Hematopoietic multipotent progenitor cell (in vitro differentiated cells): ENCODE measurements around the gene NAXE. TPM values are rescaled to one million over a fixed set of nuclear protein-coding genes. Genes with fewer than 3 reads are reported as not detected.
A peak's percentile ranks its signal among the peaks of the same experiment; 100 is the strongest.
"Not testable (repeated sequence)": the region's sequence is repeated elsewhere in the genome, so short reads cannot be mapped to it uniquely, and the experiment has no call there.

Experiments used
- DNase-seq, 3 donors: peaks; one replicate each; pipeline ENCODE4 v3.0.0-alpha.2; 2011 to 2015; ENCODE audit warnings: low read depth in 2 of 3, low spot score in 2 of 3
- total RNA-seq: library from RNA; depleted of rRNA; stranded (reverse); fragments of >200 nt; gene quantifications from one replicate; pipeline ENCODE4 v1.2.3, GENCODE V29; 2012

Gene NAXE
- total RNA-seq, 1 donor = 61.4 TPM

DNA sequence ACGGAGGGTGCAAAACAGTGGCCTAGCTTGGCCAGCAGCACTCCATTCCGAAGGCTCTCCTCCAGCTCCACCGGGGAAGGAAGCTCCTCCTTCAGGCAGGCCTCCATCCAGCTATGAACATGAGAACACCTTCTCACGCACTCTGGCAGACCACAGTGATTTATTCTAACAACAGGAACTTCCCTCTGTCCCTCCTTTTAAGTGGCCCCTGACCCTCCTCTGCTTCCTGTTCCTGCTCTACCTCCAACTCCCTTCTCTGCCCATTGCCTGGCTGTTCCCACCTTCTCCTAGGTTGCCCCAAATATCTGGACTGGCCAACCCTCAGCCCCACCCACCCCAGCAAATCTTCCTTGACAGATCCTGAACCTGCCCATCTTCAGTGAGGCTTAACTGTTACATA lies 25.1 kb upstream of the NAXE start:
- DNase-seq = no peak

DNA sequence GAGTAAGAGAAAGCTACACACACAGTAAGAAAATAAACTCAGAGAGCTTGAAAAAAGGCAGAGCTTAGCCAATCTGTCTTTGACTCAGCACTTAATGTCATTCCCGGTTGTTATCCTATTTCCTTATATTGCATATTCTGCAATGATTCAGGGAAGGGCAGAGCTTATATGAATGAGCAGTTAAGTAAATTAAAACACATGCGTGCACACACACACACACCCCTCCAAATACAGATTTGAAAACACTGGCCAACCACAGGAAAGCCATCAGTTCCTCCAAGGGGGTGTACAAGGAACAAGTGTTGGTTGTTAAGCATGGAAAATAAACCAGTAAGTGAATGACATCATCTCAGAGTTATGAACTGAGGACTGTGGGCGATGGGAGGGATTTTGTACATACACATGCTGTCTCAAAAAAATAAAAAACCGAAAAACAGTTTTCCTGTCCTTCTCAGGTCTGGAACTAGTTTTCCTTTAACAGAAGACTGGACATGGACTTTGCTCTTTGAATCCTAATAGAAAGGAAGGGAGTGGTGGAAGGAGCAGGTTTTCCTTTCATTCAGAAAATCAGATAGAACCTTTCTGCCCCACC lies 20.2 kb upstream of the NAXE start:
- peak in 1 of 3 donors; percentile 69 for DNase-seq

DNA sequence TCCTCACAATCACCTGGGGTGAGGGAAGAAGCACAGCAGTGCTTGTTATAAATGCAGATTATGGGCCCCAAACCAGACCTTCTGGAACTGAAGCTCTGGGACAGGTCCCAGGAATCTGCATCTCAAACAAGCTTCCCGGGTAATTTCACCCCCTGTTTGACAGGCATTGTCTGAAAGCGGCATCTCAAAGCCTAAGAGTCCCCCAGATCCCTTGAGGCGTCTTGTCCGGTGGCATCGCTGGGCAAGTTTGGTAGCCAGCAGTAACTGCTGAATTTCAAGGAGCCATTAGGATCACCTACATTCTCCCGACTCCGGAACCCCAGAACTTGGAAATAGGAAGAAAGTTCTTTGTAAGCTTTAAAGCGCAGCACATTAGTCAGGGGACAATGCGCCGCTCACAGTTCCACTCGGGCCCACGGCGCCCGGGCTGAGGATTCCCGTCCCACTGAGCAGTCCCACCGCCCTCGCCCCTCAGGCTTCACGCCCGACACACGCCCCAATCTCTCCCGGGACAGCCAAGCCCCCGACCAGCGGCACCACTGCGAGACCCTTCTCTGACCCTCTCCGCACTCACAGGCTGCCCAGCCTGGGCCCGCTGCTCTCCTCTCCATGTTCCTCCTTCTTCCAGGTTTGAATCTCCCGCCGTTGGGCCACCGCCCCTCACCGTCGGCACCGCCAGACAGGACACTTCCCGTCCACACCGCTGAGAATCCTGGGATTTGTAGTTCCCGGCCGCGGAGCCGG lies 19.5 kb upstream of the NAXE start, which contains the start of gene IQGAP3:
Gene IQGAP3 (minus strand): TSS at position 647 of the 744 bp plus-strand sequence. CDS start 36 bp downstream, at position 611.
- peak in 2 of 3 donors; percentile 85 to 94 for DNase-seq

DNA sequence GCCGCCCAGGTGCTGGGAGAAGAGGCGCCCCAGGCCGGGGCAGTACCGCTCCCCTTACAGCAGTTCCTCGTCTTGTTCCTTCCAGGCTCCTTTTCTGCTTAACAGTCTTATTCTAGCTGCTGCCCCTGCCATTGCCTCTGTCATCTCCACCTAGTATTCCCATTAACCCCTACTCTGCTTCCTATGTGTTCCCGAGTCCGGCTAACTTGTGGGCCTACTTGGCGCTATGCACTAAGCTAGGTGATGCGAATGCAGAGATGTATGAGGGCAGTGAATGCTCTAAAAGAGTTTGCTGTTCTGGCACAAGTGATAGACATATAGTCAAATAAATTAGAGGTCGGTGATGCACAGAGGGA lies 18.9 kb upstream of the NAXE start:
- DNase-seq = no peak

DNA sequence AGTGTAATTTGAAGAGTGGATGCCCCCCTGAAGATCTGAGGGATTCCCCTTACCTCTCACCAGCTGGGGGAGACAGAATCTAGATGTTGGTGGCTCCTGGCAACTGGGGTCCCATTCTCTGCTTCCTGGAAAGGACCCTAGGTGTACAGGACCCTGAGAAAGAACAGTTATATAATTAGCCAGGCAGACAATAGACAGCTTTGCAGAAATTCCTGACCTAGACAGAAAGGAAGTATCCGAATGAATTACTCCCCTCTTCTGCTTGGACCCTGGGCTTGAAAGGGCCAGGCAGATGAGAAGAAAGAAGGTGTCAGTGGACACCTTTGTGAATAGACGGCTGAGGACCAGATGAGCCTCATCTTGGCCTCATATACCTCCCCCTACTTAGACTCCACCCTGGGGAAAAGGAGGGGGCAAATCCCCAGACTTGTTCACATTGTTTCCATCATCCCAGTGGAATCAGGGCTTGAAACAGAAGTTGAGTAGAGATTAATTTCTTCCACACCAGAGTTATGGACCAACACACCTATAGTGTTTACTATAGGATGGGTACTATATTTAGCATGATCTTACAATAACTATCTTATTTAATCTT lies 17.4 kb upstream of the NAXE start:
- DNase-seq = no peak

DNA sequence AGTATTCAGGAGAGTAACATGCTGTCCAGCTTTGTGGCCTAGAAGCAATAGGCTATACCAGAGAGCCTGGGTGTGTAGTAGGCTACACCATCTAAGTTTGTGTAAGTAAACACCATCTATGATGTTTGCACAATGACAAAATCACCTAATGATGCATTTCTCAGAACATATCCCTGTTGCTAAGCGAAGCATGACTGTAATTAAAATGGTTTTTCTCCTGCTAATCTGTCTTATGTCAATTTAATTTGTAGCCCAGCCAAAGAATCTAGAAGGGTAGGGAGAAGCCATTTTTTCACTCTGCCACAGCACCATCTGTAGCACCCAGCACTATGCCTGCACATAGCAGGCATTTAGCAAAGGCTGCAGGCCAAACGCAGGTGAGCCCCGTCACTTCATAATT lies 14.0 kb upstream of the NAXE start:
- DNase-seq = no peak

DNA sequence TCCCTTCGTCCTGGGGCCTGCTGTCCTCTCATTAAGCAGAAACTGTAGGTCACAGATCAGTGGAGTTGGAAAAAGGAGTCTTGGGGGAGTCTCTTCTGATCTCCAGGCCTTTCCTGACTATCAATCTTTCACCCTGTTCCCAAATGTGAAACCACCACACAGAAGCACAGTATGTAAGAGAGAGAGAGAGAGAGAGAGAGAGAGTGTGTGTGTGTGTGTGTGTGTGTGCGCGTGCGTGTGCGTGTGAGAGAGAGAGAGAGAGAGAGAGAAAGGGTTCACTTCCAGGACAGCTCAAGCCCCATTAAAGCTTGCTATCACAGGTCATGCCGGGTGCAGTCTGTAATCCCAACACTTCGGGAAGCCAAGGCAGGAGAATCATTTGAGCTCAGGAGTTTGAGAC lies 13.5 kb upstream of the NAXE start:
- DNase-seq = no peak

DNA sequence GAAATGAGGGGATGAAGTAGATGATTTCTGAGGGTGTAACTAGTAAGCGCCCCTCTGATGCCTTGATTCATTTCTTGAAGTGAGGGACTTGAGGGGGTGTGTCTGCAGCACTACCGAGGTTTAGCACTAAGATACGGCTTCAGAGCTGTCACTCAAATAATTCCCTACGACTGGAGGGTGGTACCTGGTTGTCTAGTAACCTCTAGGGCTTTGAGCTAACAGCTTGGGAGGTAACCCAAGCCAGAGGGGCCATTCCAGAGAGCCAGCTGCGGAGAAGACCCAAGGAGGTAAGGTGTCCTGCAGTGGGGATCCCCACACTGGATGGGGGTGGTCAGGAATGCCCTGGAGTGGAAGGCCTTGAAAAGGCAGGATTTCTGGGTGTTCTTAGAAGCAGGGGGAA lies 12.1 kb upstream of the NAXE start, which contains the start of gene TTC24:
Gene TTC24 (plus strand): TSS at position 252 of the 400 bp plus-strand sequence. CDS start 1,642 bp downstream, outside the sequence.
- no peak for DNase-seq

DNA sequence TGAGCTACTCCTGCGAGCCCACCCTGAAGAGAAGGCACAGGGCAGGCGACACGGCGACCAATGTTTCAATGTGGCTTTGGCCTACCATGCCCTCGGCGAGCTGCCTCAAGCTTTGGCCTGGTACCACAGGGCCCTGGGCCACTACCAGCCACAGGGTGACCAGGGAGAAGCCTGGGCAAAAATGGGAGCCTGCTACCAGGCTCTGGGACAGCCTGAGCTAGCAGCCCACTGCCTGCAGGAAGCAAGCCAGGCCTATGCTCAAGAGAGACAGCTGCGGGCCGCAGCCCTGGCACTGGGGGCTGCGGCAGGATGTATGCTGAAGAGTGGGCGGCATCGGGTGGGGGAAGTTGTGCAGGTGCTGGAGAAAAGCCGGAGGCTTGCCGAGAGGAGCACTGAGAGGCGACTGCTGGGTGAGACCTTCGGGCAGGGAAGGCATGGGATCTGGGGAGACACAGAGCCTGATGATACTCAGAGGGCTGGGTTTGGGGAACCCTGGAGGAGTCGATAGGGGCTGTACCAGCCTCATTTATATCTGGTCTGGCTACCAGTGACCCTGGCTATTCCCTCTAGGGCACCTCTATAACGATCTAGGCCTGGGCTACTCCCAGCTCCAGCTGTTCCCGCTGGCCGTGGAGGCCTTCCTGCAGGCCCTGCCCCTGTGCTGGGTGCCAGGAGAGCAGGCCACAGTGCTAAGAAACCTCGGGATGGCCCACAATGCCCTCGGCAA lies 9.8 kb upstream of the NAXE start:
- DNase-seq = peak in 2 of 3 donors; percentile 63 to 72

DNA sequence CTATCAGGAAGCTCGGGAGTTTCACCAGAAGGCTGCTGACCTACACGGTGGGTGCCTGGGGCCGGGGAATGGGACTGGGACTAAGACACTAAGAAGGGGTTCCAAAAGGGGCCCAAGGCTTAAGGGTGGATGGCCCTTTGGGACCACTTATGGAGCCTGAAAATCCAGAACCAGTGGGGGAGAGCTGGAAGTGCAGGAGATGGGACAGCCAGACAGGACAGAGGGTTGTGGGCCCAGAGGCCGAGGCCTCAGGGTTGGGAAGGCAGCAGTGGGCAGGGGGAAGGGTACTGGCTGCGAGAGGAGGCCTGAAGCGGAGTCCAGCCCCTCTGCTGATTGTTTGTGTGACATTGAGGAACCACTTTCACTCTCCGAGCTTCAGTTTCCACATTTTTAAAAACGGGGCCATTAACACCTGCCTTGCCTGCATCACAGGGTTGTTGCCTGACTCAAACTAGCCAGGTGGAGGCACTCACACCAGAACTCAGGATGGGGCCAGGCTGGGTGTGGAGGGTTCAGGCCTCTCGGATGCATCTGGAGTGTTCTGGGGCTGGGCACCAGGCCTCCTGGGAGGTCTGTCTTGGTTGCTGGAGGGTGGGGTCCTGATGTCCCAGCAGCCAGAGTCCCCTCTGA lies 9.1 kb upstream of the NAXE start:
- DNase-seq = peak in 1 of 3 donors; percentile 46

DNA sequence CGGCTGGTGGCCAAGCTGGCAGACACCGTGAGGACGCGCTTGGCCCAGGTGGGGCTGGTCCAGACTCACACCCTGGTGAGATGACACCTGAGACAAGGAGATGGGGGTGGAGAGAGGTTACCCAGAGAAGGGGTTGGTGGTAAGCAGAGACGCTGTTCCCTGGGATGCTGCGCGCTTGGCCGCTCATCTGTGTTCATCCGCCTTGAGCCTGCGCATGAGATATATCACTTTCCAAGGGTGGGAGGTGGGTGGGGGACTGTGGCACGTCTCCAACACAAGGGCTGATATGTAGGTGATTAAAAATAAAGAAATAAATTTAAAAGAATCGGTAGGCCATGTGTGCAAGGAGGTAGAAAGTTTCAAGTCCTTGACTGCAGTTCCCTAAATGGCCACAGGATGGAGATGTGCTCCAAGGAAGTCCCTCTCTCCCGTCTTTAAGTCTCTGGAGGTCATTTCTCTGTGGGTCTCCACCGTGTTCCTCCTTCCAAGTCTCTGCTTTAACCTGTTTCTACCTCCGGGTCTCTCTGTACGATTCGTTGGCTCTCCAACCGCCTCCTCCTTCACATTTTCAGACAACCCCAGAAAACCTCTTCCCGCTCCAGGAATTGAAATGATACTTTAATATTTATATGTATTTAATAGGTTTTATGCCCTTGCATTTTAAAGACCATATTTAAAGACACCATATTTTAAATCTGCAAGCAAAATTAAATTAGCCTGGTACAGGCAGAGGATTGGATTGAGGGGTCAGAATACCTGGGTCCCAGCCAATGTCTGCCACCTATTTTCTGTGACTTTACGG lies 7.6 kb upstream of the NAXE start:
- DNase-seq = peak; percentile 58 to 89 (median 78)

DNA sequence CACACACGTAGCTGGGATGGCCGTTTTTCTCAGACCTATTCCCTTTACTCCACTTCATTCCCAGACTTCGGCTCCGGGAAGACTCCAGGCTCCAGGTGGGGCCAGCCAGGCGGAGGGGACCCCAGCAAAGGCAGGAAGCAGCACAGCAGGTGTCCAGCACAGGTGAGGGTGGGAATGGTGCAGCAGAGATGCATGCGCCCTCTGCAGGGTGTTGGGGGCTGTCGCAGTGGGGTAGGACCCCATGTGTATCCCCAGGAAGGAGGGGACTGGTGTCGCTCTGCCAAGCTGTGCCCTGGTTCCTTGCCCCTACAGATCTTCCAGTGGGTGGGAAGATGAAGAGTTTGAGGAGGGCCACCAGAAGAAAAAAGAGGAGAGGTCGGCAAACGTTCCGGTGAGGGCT lies 6.8 kb upstream of the NAXE start:
- no peak for DNase-seq

DNA sequence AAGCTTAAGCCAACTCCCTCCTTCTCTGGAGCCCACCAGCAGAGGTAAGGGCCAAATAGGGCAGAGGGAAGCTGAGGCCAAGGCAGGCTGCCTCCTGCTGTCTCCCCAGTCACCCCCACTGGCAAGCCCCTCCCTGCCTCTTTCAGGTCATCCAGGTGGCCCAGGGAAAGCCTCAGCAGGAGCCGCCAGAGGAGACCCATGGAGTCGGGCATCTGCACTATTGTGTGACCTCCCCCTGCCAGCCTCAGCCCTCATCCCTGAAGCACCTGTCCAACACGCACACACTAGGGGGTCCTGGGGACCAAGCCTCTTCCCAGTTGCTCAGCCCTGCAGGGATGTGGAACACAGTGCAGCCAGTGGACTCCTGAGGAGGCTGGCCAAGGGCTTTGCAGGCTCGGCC lies 5.3 kb upstream of the NAXE start:
- DNase-seq = no peak

DNA sequence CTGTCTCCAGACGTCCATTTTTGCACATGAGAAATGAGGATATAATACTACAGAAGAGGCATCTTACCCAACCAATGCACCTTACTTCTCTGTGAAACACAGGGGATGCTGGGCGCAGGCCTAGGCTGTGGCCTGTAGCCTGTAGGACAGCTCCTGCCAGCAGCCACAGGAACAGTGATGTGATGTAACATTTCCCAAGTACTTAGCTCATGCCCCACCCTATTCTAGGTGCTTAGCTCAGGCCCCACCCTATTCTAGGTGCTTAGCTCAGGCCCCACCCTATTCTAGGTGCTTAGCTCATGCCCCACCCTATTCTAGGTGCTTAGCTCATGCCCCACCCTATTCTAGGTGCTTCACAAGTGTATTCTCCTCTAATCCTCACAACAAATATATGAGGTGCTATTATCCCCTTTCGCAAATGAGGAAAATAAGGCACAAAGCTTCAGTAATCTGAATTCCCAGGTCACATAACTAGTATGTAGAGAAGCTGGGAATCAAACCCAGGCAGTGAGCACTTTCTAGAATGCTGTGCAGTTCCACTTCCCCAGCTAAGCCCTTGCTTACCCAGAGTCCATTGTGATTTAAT lies 4.6 kb upstream of the NAXE start:
- no peak for DNase-seq

DNA sequence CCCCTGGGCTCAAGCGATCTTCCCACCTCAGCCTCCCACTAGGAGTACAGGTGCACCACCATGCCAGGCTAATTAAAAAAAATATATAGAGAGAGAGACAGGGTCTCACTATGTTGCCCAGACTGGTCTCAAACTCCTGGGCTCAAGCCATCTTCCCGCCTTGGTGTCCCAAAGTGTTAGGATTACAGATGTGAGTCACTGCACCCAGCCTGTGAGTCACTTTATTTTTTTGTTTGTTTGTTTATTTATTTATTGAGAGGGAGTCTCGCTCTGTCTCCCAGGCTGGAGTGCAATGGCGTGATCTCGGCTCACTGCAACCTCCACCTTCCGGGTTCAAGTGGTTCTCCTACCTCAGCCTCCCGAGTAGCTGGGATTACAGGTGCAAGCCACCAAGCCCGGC lies 3.6 kb upstream of the NAXE start:
- not testable (repeated sequence) for DNase-seq

DNA sequence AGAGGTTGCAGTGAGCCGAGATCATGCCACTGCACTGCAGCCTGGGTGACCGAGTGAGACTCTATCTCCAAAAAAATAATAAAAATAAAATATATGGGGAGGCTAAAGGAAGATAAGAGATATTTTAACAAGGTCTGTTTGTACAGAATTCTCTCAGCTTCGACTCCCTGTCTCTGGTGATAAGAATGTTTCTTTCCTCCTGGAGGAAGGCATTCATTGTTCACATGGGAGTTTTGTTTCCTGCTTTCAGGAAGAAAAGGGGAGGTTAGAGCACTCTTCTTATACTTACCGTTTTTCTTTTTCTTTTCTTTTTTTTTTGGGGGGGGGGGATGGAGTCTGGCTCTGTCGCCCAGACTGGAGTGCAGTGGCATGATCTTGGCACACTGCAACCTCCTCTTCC lies 2.0 kb upstream of the NAXE start:
- no peak for DNase-seq

DNA sequence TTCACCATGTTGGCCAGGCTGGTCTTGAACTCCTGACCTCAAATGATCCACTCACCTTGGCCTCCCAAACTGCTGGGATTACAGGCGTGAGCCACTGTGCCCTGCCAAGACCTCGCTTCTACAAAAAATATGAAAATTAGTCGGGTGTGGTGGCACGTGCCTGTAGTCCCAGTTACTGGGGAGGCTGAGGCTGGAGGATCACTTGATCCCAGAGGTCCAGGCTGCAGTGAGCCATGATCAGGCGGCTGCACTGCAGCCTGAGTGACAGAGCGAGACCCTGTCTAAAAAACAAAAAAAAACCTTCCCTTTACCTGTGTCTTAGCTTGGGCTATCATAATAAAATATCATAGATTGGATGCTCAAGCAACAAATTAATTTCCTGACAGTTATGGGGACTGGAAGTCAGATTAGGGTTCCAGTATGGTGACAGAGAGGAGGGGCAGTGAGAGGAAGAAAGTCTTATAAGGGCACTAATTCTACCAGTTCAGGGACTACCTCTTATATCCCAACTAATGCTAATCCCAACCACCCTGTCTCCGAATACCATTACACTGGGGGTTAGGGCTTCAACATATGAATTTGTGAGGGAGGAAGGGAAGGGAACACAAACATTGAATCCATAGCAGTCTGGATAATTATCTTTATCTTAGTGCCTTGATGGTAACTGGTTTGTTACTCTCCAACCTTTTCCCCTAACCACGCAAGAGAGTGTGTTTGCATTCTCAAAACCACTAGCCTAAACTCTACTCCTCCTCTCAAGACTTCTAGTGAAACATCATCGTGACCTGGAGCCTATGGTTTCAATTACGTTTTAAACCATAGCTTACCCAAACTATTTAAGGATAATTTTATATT lies 1.0 kb upstream of the NAXE start:
- no peak for DNase-seq

DNA sequence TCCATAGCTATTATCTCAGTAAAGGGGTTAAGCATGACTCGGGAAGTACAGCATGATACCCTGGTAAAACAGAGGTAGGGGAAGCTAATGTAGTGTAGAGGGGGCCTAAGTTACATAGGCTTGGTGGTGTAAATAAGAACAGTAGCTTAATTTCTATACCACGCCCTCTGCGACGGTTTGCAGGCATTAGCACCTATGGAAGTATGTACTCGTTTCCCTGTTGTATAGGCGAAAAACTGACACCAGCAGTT lies 470 bp upstream of the NAXE start:
- no peak for DNase-seq
